Neuronal stem cell (in vitro differentiated cells): ENCODE results near the gene ATOH8.

Experiments
- DNase-seq: peaks from one replicate; pipeline ENCODE4 v3.0.0-alpha.2; 2013; ENCODE audit warnings: low spot score
- H2AFZ ChIP-seq: one replicate; pipeline ENCODE4 v1.6.1; 2013; ENCODE audit warnings: mild to moderate bottlenecking, low read length, inconsistent platforms
- H2AK5ac ChIP-seq: 2 replicates; pipeline ENCODE4 v1.6.1; 2013; ENCODE audit warnings: low read depth, mild to moderate bottlenecking, inconsistent platforms, low read length, moderate library complexity, mixed read lengths
- H2BK120ac ChIP-seq: 2 replicates; pipeline ENCODE4 v1.6.1; 2013; ENCODE audit warnings: low read depth, mild to moderate bottlenecking, inconsistent platforms, low read length, moderate library complexity, mixed read lengths
- H2BK12ac ChIP-seq: one replicate; pipeline ENCODE4 v1.6.1; 2013; ENCODE audit warnings: low read length, inconsistent platforms
- H2BK15ac ChIP-seq: 2 replicates; pipeline ENCODE4 v1.6.1; 2013; ENCODE audit warnings: mild to moderate bottlenecking, low read length, inconsistent platforms, mixed read lengths
- H2BK5ac ChIP-seq: one replicate; pipeline ENCODE4 v1.6.1; 2013; ENCODE audit warnings: inconsistent platforms, mild to moderate bottlenecking, low read length, moderate library complexity
- H3K14ac ChIP-seq: one replicate; pipeline ENCODE4 v1.6.1; 2013; ENCODE audit warnings: low read length, inconsistent platforms
- H3K18ac ChIP-seq: 2 replicates; pipeline ENCODE4 v1.6.1; 2013; ENCODE audit warnings: low read length, inconsistent platforms
- H3K23ac ChIP-seq: 2 replicates; pipeline ENCODE4 v1.6.1; 2013; ENCODE audit warnings: low read depth, mild to moderate bottlenecking, mixed read lengths, low read length, inconsistent platforms; ENCODE audit not compliant: poor library complexity
- H3K27ac ChIP-seq: replicated peaks from 3 replicates; pipeline ENCODE4 v1.5.1; 2013; ENCODE audit warnings: low read length, inconsistent platforms
- H3K27me3 ChIP-seq, 3 experiments: 2 replicates each; pipeline ENCODE4 v1.6.1; 2013; ENCODE audit warnings: low read length in 3 of 3, mild to moderate bottlenecking in 2 of 3, inconsistent platforms in 1 of 3, low read depth in 1 of 3, mixed read lengths in 1 of 3, moderate library complexity in 1 of 3; ENCODE audit not compliant: control insufficient read depth in 3 of 3, insufficient read depth in 3 of 3
- H3K36me3 ChIP-seq, 2 donors: replicated peaks in 1 of 2; 2 replicates each; pipeline ENCODE4 v1.6.1; 2013; ENCODE audit warnings: low read length in 2 of 2; ENCODE audit not compliant: control insufficient read depth in 2 of 2, insufficient read depth in 2 of 2
- H3K4ac ChIP-seq: 2 replicates; pipeline ENCODE4 v1.6.1; 2013; ENCODE audit warnings: inconsistent platforms, mild to moderate bottlenecking, low read length, moderate library complexity
- H3K4me1 ChIP-seq, 2 donors: 1 replicate in 1 of 2; 2 replicates in 1 of 2; pipeline ENCODE4 v1.6.1; 2013; ENCODE audit warnings: low read length in 2 of 2, low read depth in 1 of 2; ENCODE audit not compliant: control insufficient read depth in 2 of 2, insufficient read depth in 1 of 2
- H3K4me2 ChIP-seq: one replicate; pipeline ENCODE4 v1.6.1; 2013; ENCODE audit warnings: mild to moderate bottlenecking, low read length, inconsistent platforms; ENCODE audit not compliant: insufficient read depth, poor library complexity, severe bottlenecking
- H3K4me3 ChIP-seq, 2 donors: 2 replicates each; pipeline ENCODE4 v1.5.1; 2013; ENCODE audit warnings: low read length in 2 of 2, mild to moderate bottlenecking in 2 of 2, inconsistent platforms in 1 of 2, moderate library complexity in 1 of 2
- H3K79me1 ChIP-seq: one replicate; pipeline ENCODE4 v1.6.1; 2013; ENCODE audit warnings: low read depth, mild to moderate bottlenecking, inconsistent platforms, low read length, moderate library complexity
- H3K9ac ChIP-seq: one replicate; pipeline ENCODE4 v1.6.1; 2013; ENCODE audit warnings: mild to moderate bottlenecking, low read depth, low read length, inconsistent platforms; ENCODE audit not compliant: poor library complexity
- H3K9me3 ChIP-seq, 2 donors: replicated peaks in 1 of 2; 2 replicates each; pipeline versions ENCODE3 to v1.6.1; 2013; ENCODE audit warnings: low read length in 2 of 2, mild to moderate bottlenecking in 2 of 2, inconsistent platforms in 1 of 2, low read depth in 1 of 2, mixed read lengths in 1 of 2, moderate library complexity in 1 of 2; ENCODE audit not compliant: control insufficient read depth in 2 of 2, insufficient read depth in 1 of 2
- H4K8ac ChIP-seq: one replicate; pipeline ENCODE4 v1.6.1; 2013; ENCODE audit warnings: low read depth, mild to moderate bottlenecking, inconsistent platforms, low read length, moderate library complexity
- H4K91ac ChIP-seq: one replicate; pipeline ENCODE4 v1.6.1; 2013; ENCODE audit warnings: low read length, low read depth, mild to moderate bottlenecking, inconsistent platforms; ENCODE audit not compliant: poor library complexity
- WGBS, 2 donors: extraction: QIAGEN DNeasy Blood & Tissue Kit; methylation state at CpG; one replicate each; pipeline ENCODE4 v1.1.7; 2013; ENCODE audit warnings: missing lambda C conversion rate in 2 of 2, mixed read lengths in 1 of 2; ENCODE audit not compliant: insufficient read length in 2 of 2, insufficient replicate concordance in 1 of 2; ENCODE audit errors: extremely low coverage in 2 of 2; 5-methylcytosine and 5-hydroxymethylcytosine counted together

Gene ATOH8

DNA sequence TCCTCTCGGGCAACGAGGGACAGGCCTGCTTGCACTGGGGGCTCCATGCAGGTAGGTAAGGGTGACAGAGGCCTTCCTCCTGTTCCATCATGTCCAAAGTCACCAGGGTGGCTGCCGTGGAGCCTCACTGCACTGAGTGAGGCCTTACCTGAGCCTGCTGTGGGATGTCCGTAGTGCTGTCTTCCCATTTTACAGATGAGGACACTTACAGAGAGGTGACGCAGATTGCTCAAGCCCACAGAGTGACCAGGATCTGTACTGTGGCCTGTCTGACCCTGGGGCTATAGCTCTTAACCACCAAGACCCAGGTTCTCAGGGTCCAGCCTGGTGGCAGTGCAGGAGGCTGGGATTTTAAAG lies 5.4 kb downstream of the ATOH8 start:
- Histone ChIP-seq H2AFZ (no peak overlapping the region), H3K27me3 (peaks cover 0 to 29% (median 0%) of the 10 kb centered on the region in 3 experiments), H2BK120ac (peak overlapping the region; percentile 1), H3K4ac (no peak overlapping the region), H3K36me3 (peaks cover 0 to 11% of the 10 kb centered on the region in 2 donors), H2BK15ac (peak overlapping the region; percentile 82), H4K8ac (no peak overlapping the region), H3K18ac (peak overlapping the region; percentile 69), H3K4me1 (peaks cover 10 to 24% of the 10 kb centered on the region in 2 donors), H3K79me1 (peaks cover 7% of the 10 kb centered on the region), H3K27ac (no peak overlapping the region), H2AK5ac (peak overlapping the region; percentile 84), H4K91ac (peak overlapping the region; percentile 56), H2BK12ac (no peak overlapping the region), H3K4me2 (no peak overlapping the region), H3K23ac (no peak overlapping the region), H3K4me3 (no peak overlapping the region), H3K9me3 (no peaks in the 10 kb centered on the region), H3K14ac (peak overlapping the region; percentile 58), H3K9ac (peak overlapping the region; percentile 38), H2BK5ac (no peak overlapping the region)
- no CpG with 5 or more reads among the region's 5 CpGs for WGBS, 2 donors
- DNase-seq, result no peak

GRCh38 chr2:85760371-85760770 lies 6.6 kb downstream of the ATOH8 start:
- H4K91ac ChIP-seq, result no peak overlapping the region
- no peak overlapping the region for H2AK5ac ChIP-seq
- H3K14ac ChIP-seq, result no peak overlapping the region
- H3K79me1 ChIP-seq, result peaks cover 7% of the 10 kb centered on the region
- H3K9me3 ChIP-seq, result no peaks in the 10 kb centered on the region
- no peak overlapping the region for H2AFZ ChIP-seq
- H2BK15ac ChIP-seq, result no peak overlapping the region
- WGBS, 2 donors, result no CpG with 5 or more reads among the region's 6 CpGs
- no peak overlapping the region for H3K27ac ChIP-seq
- H3K18ac ChIP-seq, result no peak overlapping the region
- H3K36me3 ChIP-seq, result peaks cover 0 to 11% of the 10 kb centered on the region in 2 donors
- H3K9ac ChIP-seq, result no peak overlapping the region
- no peak overlapping the region for H3K4me2 ChIP-seq
- DNase-seq, result no peak
- no peak overlapping the region for H3K4me3 ChIP-seq
- no peak overlapping the region for H2BK120ac ChIP-seq
- H3K4ac ChIP-seq, result no peak overlapping the region
- H3K23ac ChIP-seq, result no peak overlapping the region
- H4K8ac ChIP-seq, result no peak overlapping the region
- no peak overlapping the region for H2BK12ac ChIP-seq
- no peak overlapping the region for H2BK5ac ChIP-seq
- H3K4me1 ChIP-seq, result peaks cover 13 to 32% of the 10 kb centered on the region in 2 donors
- peaks cover 0 to 19% (median 0%) of the 10 kb centered on the region in 3 experiments for H3K27me3 ChIP-seq

GRCh38 chr2:85760872-85761271 lies 7.1 kb downstream of the ATOH8 start:
- peaks cover 0 to 11% of the 10 kb centered on the region in 2 donors for H3K36me3 ChIP-seq
- H2BK5ac ChIP-seq, result no peak overlapping the region
- H3K27ac ChIP-seq, result no peak overlapping the region
- no peak overlapping the region for H3K18ac ChIP-seq
- peaks cover 7% of the 10 kb centered on the region for H3K79me1 ChIP-seq
- H4K91ac ChIP-seq, result no peak overlapping the region
- no peak overlapping the region for H3K23ac ChIP-seq
- DNase-seq, result no peak
- H3K4me3 ChIP-seq, result no peak overlapping the region
- no peak overlapping the region for H3K4ac ChIP-seq
- no peak overlapping the region for H2AFZ ChIP-seq
- H2BK15ac ChIP-seq, result no peak overlapping the region
- H4K8ac ChIP-seq, result no peak overlapping the region
- no peak overlapping the region for H3K4me2 ChIP-seq
- no peak overlapping the region for H2AK5ac ChIP-seq
- H3K14ac ChIP-seq, result no peak overlapping the region
- no peak overlapping the region for H3K9ac ChIP-seq
- peaks cover 16 to 34% of the 10 kb centered on the region in 2 donors for H3K4me1 ChIP-seq
- WGBS, 2 donors, result no CpG with 5 or more reads among the region's 8 CpGs
- peaks cover 0 to 14% (median 0%) of the 10 kb centered on the region in 3 experiments for H3K27me3 ChIP-seq
- H2BK12ac ChIP-seq, result no peak overlapping the region
- no peaks in the 10 kb centered on the region for H3K9me3 ChIP-seq
- H2BK120ac ChIP-seq, result no peak overlapping the region

- no peak for DNase-seq
- Histone ChIP-seq H3K9ac (no peak overlapping the region), H2BK12ac (no peak overlapping the region), H2AK5ac (peak overlapping the region; percentile 66), H4K8ac (no peak overlapping the region), H3K4me3 (no peak overlapping the region), H2BK5ac (no peak overlapping the region), H3K14ac (no peak overlapping the region), H3K4me1 (peaks cover 22 to 38% of the 10 kb centered on the region in 2 donors), H3K79me1 (peaks cover 7% of the 10 kb centered on the region), H2AFZ (no peak overlapping the region), H4K91ac (no peak overlapping the region), H3K27me3 (peaks cover 0 to 7% (median 0%) of the 10 kb centered on the region in 3 experiments), H2BK120ac (peak overlapping the region; percentile 35), H3K18ac (peak overlapping the region; percentile 69), H3K27ac (no peak overlapping the region), H3K4me2 (no peak overlapping the region), H3K23ac (no peak overlapping the region), H3K36me3 (peaks cover 0 to 11% of the 10 kb centered on the region in 2 donors), H3K9me3 (no peaks in the 10 kb centered on the region), H2BK15ac (peak overlapping the region; percentile 12), H3K4ac (no peak overlapping the region)
- no CpG with 5 or more reads among the region's 3 CpGs for WGBS, 2 donors
Observed at GRCh38 chr2:85761512-85761944, 7.7 kb downstream of the ATOH8 start.
